ENCODE data around the gene PIAS2. TPM values are rescaled to one million over a fixed set of nuclear protein-coding genes. Genes with fewer than 3 reads are reported as not detected.

The PIAS2 gene
- total and polyA plus RNA-seq, 3 donors from 2014 or later, result 74.6 to 318 (median 96.7) TPM

- Histone ChIP-seq H3K9me3 (no peaks in the 10 kb centered on the region), H3K4me3 (no peak overlapping the region), H3K36me3 (ENCODE audit: low read depth, missing control alignments) (no peaks in the 10 kb centered on the region), H3K27ac (no peak overlapping the region), H3K27me3 (no peaks in the 10 kb centered on the region), H3K4me1 (no peaks in the 10 kb centered on the region)
- no peak for DNase-seq
- WGBS, 2 donors, result 77 to 88% methylated on average over 1 of the region's 1 CpG
- intact Hi-C loops (cut with DNase I; ENCODE audit: low total_unique reads), result no loop called here
- TF ChIP-seq CTCF (IDR thresholded peaks at IDR 0.05) (no peak), POLR2A (IDR thresholded peaks at IDR 0.05) (no peak)
Observed at GRCh38 chr18:46794607-46795006, 122.7 kb downstream of the PIAS2 start.

GRCh38 chr18:46793565-46793964 lies 123.7 kb downstream of the PIAS2 start:
- TF ChIP-seq CTCF (IDR thresholded peaks at IDR 0.05) (no peak), POLR2A (IDR thresholded peaks at IDR 0.05) (no peak)
- DNase-seq, result no peak
- H3K27me3 ChIP-seq, result no peaks in the 10 kb centered on the region
- H3K27ac ChIP-seq, result no peak overlapping the region
- H3K4me3 ChIP-seq, result no peak overlapping the region
- H3K4me1 ChIP-seq, result no peaks in the 10 kb centered on the region
- H3K36me3 ChIP-seq (ENCODE audit: low read depth, missing control alignments), result no peaks in the 10 kb centered on the region
- 75 to 88% methylated on average over 3 of the region's 3 CpGs for WGBS, 2 donors
- H3K9me3 ChIP-seq, result no peaks in the 10 kb centered on the region
- intact Hi-C loops (cut with DNase I; ENCODE audit: low total_unique reads), result no loop called here

GRCh38 chr18:46789088-46789487 lies 128.2 kb downstream of the PIAS2 start:
- no peaks in the 10 kb centered on the region for H3K4me1 ChIP-seq
- H3K9me3 ChIP-seq, result no peaks in the 10 kb centered on the region
- DNase-seq, result no peak
- H3K4me3 ChIP-seq, result no peak overlapping the region
- intact Hi-C loops (cut with DNase I; ENCODE audit: low total_unique reads), result no loop called here
- no peaks in the 10 kb centered on the region for H3K36me3 ChIP-seq (ENCODE audit: low read depth, missing control alignments)
- no peaks in the 10 kb centered on the region for H3K27me3 ChIP-seq
- TF ChIP-seq CTCF (IDR thresholded peaks at IDR 0.05) (no peak), POLR2A (IDR thresholded peaks at IDR 0.05) (no peak)
- no peak overlapping the region for H3K27ac ChIP-seq
- 77 to 93% methylated on average over 4 of the region's 4 CpGs for WGBS, 2 donors

- no peak overlapping the region for H3K4me3 ChIP-seq
- no peaks in the 10 kb centered on the region for H3K36me3 ChIP-seq (ENCODE audit: low read depth, missing control alignments)
- TF ChIP-seq CTCF (IDR thresholded peaks at IDR 0.05) (no peak), POLR2A (IDR thresholded peaks at IDR 0.05) (no peak)
- no peaks in the 10 kb centered on the region for H3K27me3 ChIP-seq
- H3K27ac ChIP-seq, result no peak overlapping the region
- intact Hi-C loops (cut with DNase I; ENCODE audit: low total_unique reads), result no loop called here
- whole genome bisulfite sequencing, 2 donors, result 58 to 62% methylated on average over 3 of the region's 3 CpGs
- no peaks in the 10 kb centered on the region for H3K4me1 ChIP-seq
- DNase-seq, result no peak
- no peaks in the 10 kb centered on the region for H3K9me3 ChIP-seq
Observed at GRCh38 chr18:46787674-46788073, 129.6 kb downstream of the PIAS2 start.

- no peak for DNase-seq
- no peaks in the 10 kb centered on the region for H3K27me3 ChIP-seq
- no peaks in the 10 kb centered on the region for H3K9me3 ChIP-seq
- no peaks in the 10 kb centered on the region for H3K36me3 ChIP-seq (ENCODE audit: low read depth, missing control alignments)
- intact Hi-C loops (cut with DNase I; ENCODE audit: low total_unique reads), result no loop called here
- H3K4me3 ChIP-seq, result no peak overlapping the region
- TF ChIP-seq CTCF (IDR thresholded peaks at IDR 0.05) (no peak), POLR2A (IDR thresholded peaks at IDR 0.05) (no peak)
- H3K4me1 ChIP-seq, result no peaks in the 10 kb centered on the region
- no peak overlapping the region for H3K27ac ChIP-seq
- WGBS, 2 donors, result 74 to 78% methylated on average over 5 of the region's 5 CpGs
Observed at GRCh38 chr18:46772357-46772756, 144.9 kb downstream of the PIAS2 start.
